HepG2 (cell line): ENCODE data around the gene JUND. TPM values are rescaled to one million over a fixed set of nuclear protein-coding genes. Genes with fewer than 3 reads are reported as not detected.

Source experiments
- AGO1 ChIP-seq: fragments of 200-400 bp; formaldehyde crosslinking; IDR thresholded peaks from 2 replicates; pipeline ENCODE4 v1.6.1; 2017; ENCODE audit warnings: mild to moderate bottlenecking, low read depth, low read length, moderate library complexity; ENCODE audit not compliant: poor library complexity, severe bottlenecking
- AHDC1 ChIP-seq: sonication (generic); formaldehyde crosslinking; IDR thresholded peaks from 2 replicates; pipeline ENCODE4 v1.5.1; 2020; ENCODE audit warnings: mild to moderate bottlenecking, missing genetic modification reagents, borderline replicate concordance
- CBX1 ChIP-seq: IDR thresholded peaks from one replicate; pipeline ENCODE4 v1.6.1; 2016; ENCODE audit warnings: antibody characterized with exemption, low read depth
- CBX5 ChIP-seq: sonication (generic); formaldehyde crosslinking; IDR thresholded peaks from 2 replicates; pipeline ENCODE4 v1.4.0; 2020; ENCODE audit warnings: missing genetic modification reagents, borderline replicate concordance
- ELK4 ChIP-seq: sonication (generic); formaldehyde crosslinking; IDR thresholded peaks from 2 replicates; pipeline ENCODE4 v1.9.0; 2021; ENCODE audit warnings: missing genetic modification reagents, borderline replicate concordance
- JARID2 ChIP-seq: sonication (generic); formaldehyde crosslinking; IDR thresholded peaks from 2 replicates; pipeline ENCODE4 v1.8.1; 2023; ENCODE audit warnings: missing genetic modification reagents, inconsistent platforms; ENCODE audit not compliant: insufficient replicate concordance
- PPARG ChIP-seq: conservative IDR thresholded peaks from 2 replicates; pipeline ENCODE4 v1.6.1; 2016; ENCODE audit warnings: missing biosample characterization, missing genetic modification reagents
- PRDM4 ChIP-seq: sonication (generic); formaldehyde crosslinking; IDR thresholded peaks from 2 replicates; pipeline ENCODE4 v1.9.0; 2021; ENCODE audit warnings: missing genetic modification reagents, borderline replicate concordance
- RFX1 ChIP-seq: fragments of 450-650 bp; IDR thresholded peaks from 2 replicates; pipeline ENCODE4 v1.6.1; 2017
- TCF7 ChIP-seq: sonication (generic); IDR thresholded peaks from 2 replicates; pipeline ENCODE4 v1.6.1; 2016; ENCODE audit warnings: antibody characterized with exemption, low read depth
- ZBTB8A ChIP-seq: sonication (generic); formaldehyde crosslinking; IDR thresholded peaks from 2 replicates; pipeline ENCODE4 v1.4.0; 2020; ENCODE audit warnings: mild to moderate bottlenecking, low read depth, missing genetic modification reagents, borderline replicate concordance
- ZC3H4 ChIP-seq: sonication (generic); formaldehyde crosslinking; IDR thresholded peaks from 2 replicates; pipeline ENCODE4 v1.4.0; 2020; ENCODE audit warnings: missing genetic modification reagents, borderline replicate concordance
- ZNF563 ChIP-seq: sonication (generic); formaldehyde crosslinking; IDR thresholded peaks from 2 replicates; pipeline ENCODE4 v1.8.0; 2022; ENCODE audit warnings: mild to moderate bottlenecking, moderate library complexity, missing genetic modification reagents
- polyA plus RNA-seq, 8 experiments: library from polyadenylated mRNA; depleted of rRNA in 3 of 8; stranded (reverse) in 7 of 8; unstranded in 1 of 8; fragments of >200 nt; fragmentation: Illumina TruSeq in 4 of 8; extraction: Trizol in 4 of 8; gene quantifications; 2 replicates each; pipeline versions ENCODE4 v1.2.1 to v1.2.3, GENCODE V29; 2011 to 2016; ENCODE audit warnings: low read depth in 4 of 8, missing spikeins in 1 of 8, mixed read lengths in 1 of 8; ENCODE audit not compliant: insufficient read depth in 1 of 8
- total RNA-seq, 5 experiments: library from RNA; depleted of rRNA; stranded (reverse); fragments of >200 nt; fragmentation: Illumina TruSeq; extraction: Trizol; gene quantifications; 2 replicates each; pipeline ENCODE4 v1.2.3, GENCODE V29; 2016; ENCODE audit warnings: low read depth in 1 of 5
- TF ChIP-seq, protein P1 (sequence below): sonication (generic); formaldehyde crosslinking; IDR thresholded peaks from 2 replicates; pipeline ENCODE4 v1.4.0; 2020; ENCODE audit warnings: mild to moderate bottlenecking, missing genetic modification reagents, borderline replicate concordance

Gene JUND
- total and polyA plus RNA-seq, 2 of the 13 experiments (the other 11 are each of a cell fraction or from before 2014, with no cell fraction given), result 41.2 to 59.8 TPM

DNA sequence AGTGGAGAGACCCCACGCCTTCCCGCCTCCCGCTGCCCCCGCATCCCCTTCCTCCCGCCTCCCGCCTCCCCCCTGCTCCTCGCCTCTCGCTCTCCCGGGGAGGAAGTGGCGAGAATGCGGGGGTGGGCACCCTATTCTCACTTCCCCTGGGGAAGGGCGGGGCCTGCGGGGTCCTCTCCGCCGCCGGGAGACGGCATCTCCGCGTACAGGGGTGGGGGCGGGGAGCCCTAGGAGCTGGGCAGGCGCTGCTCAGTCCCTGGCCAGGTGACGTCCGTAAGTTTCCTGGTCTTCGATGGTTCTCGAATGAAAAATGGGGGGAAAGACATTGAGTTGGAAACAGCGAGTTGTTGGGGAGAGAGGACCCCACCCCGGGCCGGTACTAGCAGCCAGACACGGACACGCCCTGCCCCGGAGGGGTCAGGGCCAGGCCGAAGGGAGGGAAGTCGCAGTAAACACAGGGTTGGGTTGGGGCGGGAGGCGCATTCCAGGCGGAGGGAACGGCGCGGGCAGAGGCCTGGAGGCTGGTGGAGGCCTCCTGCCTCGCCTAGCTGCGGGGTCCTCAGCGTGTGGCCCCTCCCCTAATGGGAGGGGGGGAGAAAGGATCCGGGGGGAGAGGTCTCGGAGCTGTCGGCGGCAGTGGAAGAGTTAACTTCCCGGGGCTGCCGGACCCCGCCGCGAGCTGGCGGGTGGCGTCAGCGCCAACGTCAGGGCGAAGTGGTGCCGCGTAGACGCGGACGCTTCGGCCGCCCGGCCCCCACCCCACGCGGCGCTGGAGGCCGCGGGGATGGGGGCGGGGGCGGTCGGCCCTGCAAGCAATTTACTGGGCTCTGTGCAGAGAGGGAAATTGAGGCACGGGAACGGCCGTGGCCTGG, 10.4 kb upstream of the JUND start (continued):
- no peak for TF ChIP-seq AGO1
- TF ChIP-seq CBX1, result peak; percentile 50
- TF ChIP-seq AHDC1 (CRISPR knock-in tag), result no peak
- no peak for TF ChIP-seq CBX5 (CRISPR knock-in tag)
- no peak for TF ChIP-seq ELK4 (CRISPR knock-in tag)
- TF ChIP-seq, protein P1, sequence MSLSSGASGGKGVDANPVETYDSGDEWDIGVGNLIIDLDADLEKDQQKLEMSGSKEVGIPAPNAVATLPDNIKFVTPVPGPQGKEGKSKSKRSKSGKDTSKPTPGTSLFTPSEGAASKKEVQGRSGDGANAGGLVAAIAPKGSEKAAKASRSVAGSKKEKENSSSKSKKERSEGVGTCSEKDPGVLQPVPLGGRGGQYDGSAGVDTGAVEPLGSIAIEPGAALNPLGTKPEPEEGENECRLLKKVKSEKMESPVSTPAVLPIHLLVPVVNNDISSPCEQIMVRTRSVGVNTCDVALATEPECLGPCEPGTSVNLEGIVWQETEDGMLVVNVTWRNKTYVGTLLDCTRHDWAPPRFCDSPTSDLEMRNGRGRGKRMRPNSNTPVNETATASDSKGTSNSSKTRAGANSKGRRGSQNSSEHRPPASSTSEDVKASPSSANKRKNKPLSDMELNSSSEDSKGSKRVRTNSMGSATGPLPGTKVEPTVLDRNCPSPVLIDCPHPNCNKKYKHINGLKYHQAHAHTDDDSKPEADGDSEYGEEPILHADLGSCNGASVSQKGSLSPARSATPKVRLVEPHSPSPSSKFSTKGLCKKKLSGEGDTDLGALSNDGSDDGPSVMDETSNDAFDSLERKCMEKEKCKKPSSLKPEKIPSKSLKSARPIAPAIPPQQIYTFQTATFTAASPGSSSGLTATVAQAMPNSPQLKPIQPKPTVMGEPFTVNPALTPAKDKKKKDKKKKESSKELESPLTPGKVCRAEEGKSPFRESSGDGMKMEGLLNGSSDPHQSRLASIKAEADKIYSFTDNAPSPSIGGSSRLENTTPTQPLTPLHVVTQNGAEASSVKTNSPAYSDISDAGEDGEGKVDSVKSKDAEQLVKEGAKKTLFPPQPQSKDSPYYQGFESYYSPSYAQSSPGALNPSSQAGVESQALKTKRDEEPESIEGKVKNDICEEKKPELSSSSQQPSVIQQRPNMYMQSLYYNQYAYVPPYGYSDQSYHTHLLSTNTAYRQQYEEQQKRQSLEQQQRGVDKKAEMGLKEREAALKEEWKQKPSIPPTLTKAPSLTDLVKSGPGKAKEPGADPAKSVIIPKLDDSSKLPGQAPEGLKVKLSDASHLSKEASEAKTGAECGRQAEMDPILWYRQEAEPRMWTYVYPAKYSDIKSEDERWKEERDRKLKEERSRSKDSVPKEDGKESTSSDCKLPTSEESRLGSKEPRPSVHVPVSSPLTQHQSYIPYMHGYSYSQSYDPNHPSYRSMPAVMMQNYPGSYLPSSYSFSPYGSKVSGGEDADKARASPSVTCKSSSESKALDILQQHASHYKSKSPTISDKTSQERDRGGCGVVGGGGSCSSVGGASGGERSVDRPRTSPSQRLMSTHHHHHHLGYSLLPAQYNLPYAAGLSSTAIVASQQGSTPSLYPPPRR (CRISPR knock-in tag), result 0 out of 2 replicates have a peak, but pooled peaks have one; percentile 63
- no peak for TF ChIP-seq JARID2 (CRISPR knock-in tag)
- no peak for TF ChIP-seq PRDM4 (CRISPR knock-in tag)
- peak; percentile 73 for TF ChIP-seq ZNF563
- no peak for TF ChIP-seq RFX1
- no peak for TF ChIP-seq ZC3H4
- TF ChIP-seq TCF7, result no peak
- TF ChIP-seq ZBTB8A (CRISPR knock-in tag), result no peak
- no peak for TF ChIP-seq PPARG
